ENCODE results near the gene HSD17B4.
"Not testable (repeated sequence)": the region's sequence is repeated elsewhere in the genome, so short reads cannot be mapped to it uniquely, and the experiment has no call there.

HSD17B4 gene

GRCh38 chr5:119432674-119433237 is 19.5 kb upstream of the HSD17B4 start:
- DNase-seq = not testable (repeated sequence)

GRCh38 chr5:119435436-119436132 is 16.7 kb upstream of the HSD17B4 start:
- DNase-seq = peak; percentile 56

- not testable (repeated sequence) for DNase-seq
Observed at GRCh38 chr5:119437785-119438586, 14.3 kb upstream of the HSD17B4 start.

DNA sequence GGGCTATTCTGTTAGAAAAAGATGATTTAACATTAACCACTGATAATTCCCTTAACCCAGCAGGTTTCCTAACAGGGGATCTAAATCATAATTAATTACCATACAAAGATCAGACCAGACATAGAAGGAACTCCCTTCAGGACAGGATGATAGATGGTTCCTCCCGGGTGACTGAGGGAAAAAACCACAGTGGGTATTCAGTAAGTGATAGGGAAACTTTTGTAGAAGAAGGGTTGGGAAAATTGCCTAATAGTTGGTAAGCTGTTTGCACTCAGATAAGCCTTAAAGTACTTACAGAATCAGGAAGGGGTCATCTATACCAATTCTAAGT is 13.7 kb upstream of the HSD17B4 start:
- not testable (repeated sequence) for DNase-seq

GRCh38 chr5:119439140-119439631 is 13.1 kb upstream of the HSD17B4 start:
- DNase-seq = no peak

- DNase-seq = not testable (repeated sequence)
Observed at GRCh38 chr5:119439632-119440031, 12.7 kb upstream of the HSD17B4 start.

DNA sequence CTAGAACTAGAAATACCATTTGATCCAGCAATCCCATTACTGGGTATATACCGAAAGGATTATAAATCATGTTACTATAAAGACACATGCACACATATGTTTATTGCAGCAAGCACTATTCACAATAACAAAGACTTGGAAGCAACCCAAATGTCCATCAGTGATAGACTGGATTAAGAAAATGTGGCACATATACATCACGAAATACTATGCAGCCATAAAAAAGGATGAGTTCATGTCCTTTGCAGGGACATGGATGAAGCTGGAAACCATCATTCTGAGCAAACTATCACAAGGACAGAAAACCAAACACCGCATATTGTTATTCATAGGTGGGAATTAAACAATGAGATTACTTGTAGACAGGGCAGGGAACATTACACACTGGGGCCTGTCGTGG is 7.7 kb upstream of the HSD17B4 start:
- DNase-seq = not testable (repeated sequence)

DNA sequence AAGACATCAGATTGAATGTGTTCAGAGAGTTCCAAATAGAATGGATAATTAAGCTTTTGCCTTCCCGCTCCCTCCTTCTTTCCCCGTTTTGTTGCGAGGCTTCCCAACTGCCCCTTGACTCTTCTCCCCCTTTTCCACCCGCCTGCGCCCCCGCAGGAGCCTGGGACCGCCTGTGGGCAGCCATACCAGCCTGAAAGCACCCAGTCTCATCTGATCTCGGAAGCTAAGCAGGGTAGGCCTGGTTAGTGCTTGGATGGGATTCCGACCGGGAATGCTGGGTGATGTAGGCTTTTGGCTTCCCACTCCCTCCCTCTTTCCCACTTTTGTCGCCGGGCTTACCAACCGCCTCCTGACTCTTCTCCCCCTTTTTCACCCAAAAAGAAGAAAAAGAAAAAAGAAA is 6.8 kb upstream of the HSD17B4 start:
- DNase-seq = no peak

DNA sequence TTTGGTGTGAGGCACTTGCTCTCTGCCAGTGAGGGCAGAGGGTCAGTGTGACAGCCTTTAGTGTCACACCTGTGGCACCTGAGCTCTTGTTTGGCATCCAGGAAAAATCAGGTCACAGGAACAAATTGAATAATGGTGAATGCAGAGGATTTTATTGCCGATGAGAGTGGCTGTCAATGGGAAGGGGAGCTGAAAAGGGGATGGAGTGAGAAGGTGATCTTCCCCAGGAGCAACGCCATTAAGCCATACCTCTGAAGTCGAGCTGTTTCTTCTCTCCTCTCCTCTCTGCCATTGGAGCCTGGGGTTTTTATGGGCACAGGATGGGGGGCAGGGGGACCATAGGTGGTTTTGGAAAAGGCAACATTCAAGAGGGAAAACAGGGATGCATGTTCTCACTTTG is 2.4 kb upstream of the HSD17B4 start:
- no peak for DNase-seq

DNA sequence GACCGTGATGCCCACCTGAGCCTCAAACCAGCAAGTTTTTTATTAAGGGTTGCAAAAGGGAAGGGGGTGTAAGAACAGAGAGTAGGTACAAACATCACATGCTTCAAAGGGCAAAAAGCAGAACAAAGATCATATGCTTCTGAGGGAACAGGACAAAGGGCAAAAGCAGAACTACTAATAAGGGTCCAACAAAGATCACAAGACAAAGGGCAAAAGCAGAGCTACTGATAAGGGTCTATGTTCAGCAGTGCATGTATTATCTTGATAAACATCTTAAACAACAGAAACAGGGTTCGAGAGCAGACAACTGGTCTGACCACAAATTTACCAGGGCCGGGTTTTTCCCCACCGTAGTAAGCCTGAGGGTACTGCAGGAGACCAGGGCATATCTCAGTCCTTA is 1.7 kb upstream of the HSD17B4 start:
- DNase-seq = not testable (repeated sequence)

DNA sequence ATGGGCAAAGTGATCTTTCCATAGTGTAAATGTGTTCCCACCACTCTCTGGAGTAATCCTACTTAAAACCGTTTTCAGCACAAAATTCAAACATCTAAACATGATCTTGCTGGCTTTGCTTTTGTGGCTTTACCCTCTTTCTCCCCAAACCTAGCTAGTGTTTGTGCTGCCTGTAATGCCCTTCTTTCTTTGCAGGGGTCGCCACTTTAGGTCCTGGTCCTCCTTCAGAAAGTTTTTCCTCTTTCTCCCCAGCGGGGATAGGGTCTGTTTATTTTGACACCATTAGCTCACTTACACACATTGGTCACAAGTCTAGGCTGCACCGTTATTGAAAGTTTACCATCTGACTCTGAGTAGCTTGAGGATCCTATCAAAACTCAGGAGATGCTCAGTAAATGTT is 736 bp upstream of the HSD17B4 start:
- no peak for DNase-seq

GRCh38 chr5:119452060-119452372 is 281 bp upstream of the HSD17B4 start:
- no peak for DNase-seq

GRCh38 chr5:119453040-119453373 is 710 bp downstream of the HSD17B4 start:
- DNase-seq = no peak

DNA sequence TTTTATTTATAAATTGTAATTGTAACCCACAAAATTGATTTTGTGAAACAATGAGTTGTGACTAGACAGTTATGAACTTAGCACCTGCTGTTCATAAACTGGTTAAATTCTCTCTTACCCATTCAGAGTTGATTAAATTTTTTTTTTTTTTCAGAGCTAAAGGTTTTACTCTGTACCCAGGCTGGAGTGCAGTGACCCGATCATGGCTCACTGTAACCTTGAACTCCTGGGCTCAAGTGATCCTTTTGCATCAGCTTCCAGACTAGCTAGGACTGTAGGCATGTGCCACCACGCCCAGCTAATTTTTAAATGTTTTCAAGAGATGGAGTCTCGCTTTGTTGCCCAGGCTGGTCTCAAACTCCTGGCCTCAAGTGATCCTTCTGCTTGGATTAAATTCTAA is 1.9 kb downstream of the HSD17B4 start:
- DNase-seq = no peak

GRCh38 chr5:119458911-119459632 is 6.8 kb downstream of the HSD17B4 start:
- DNase-seq = no peak

DNA sequence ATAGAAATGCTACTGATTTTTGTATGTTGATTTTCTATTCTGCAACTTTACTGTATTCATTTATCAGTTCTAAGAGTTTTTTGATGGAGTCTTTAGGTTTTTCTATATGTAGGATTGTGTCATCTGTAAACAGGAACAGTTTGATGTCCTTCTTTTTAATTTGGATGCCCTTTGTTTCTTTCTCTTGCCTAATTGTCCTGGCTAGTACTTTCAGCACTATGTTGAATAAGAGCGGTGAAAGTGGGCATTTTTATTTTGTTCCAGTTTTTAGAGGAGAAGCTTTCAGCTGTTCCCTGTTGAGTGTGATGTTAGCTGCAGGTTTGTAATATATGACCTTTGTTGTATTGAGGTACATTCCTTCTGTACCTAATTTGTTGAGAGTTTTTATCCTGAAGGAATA is 13.3 kb downstream of the HSD17B4 start:
- no peak for DNase-seq

DNA sequence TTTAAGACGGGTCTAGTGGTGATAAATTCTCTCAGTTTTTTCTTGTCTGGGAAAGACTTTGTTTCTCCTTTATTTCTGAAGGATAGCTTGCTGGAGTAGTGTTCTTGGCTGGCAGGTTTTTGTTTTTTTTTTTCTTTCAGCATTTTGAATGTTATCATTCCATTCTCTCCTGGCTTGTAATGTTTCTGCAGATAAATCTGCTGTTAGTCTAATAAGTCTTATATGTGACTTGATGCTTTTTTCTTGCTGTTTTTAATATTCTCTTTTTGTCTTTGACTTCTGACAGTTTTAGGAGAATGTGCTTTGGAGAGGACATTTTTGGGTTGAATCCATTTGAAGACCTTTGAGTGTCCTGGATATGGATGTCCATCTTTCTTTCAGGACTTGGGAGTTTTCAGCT is 16.0 kb downstream of the HSD17B4 start:
- DNase-seq = no peak

DNA sequence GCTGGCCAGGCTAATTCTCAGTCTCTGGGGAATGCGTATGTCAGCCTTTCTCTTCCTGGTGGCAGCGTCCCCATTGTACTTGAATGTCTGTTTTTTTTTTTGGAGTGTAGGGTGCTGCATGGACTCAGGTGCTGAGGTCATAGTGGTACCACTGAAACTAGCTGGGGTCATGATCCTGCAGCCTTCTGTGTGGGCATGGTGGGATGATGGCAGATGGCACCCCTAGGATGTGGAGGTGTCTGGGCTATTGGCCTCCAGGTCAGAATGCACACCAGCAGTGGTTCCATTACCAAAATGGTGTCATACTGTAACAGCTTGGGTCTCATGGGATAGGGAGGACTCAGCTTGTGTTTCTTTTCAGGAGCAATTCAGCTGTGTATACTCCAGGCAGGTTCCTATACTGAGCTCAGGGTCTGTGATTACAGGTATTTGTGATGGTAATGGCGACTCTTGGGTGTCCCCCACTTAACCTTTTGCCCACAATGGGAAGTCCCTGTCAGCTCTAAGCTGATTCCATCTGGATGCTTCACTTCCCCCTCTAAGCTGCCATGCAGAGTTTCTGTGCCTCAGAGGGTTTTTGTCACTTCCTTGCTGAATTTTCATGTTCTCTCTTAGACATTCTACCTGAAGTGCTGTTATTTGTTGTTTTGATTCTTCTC is 17.9 kb downstream of the HSD17B4 start:
- DNase-seq = no peak

DNA sequence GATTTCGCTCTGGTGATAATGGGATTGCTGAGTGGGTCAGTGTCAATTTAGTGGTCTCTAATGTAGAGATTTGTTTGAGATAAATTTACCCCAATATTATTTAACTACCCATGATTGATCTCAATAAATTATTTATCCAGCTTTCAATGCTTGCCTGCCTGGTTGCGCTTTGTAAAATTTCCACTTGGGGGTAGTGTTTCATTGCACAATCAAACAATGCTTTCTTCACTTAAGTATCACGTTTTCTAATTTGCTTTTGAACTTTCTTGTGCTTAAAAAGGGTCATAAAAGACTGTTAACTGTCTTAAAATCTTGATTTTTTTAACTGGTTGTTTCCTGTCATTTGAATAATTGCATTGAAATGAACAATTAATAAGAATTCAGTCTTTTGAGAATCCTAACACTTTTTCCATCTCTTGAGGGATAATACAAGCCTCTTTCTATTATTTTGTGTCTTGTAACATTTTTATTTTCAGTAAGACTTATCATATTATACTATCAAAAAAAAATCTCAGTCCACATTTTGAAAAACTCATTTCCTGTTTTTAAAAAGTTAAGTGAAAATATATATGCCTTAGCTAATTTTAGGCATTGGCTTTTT is 18.7 kb downstream of the HSD17B4 start:
- DNase-seq = no peak

DNA sequence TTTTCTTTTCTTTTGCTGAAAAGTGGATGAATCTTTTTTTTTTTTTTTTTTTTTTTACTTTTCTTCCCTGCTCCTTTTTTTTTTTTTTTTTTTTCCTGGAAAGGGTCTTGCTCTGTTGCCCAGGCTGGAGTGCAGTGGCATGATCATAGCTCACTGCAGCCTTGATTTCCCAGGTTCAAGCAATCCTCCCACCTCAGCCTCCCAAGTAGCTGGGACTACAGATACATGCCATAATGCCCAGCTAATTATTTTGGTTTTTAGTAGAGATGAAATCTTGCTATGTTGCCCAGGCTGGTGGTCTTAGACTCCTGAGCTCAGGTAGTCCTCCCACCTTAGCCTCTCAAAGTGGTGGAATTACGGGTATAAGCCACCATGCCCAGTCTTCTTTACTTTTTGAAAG is 20.9 kb downstream of the HSD17B4 start:
- no peak for DNase-seq

- no peak for DNase-seq
Observed at GRCh38 chr5:119476341-119476740, 24.0 kb downstream of the HSD17B4 start.

DNA sequence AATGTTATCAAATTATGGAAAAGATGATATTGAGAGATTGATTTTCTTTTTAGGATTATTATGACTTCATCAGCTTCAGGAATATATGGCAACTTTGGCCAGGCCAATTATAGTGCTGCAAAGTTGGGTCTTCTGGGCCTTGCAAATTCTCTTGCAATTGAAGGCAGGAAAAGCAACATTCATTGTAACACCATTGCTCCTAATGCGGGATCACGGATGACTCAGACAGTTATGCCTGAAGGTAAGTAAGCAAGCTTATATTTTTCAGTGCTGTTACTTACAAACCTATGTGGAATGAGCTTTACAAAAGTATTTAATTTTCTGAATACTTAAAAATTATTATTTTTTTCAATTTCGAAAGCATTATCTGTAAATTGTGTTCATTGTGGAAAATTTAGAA is 26.5 kb downstream of the HSD17B4 start:
- DNase-seq = no peak

GRCh38 chr5:119480629-119481028 is 28.3 kb downstream of the HSD17B4 start:
- DNase-seq = not testable (repeated sequence)

Measured in effector CD8-positive, alpha-beta T cell (primary cell).